A673 (cell line): ENCODE data around the gene PML.

Experiments used
- CTCF ChIP-seq: fragments of 300-800, 200-600 bp; sonication (generic); conservative IDR thresholded peaks from 2 replicates; pipeline ENCODE4 v1.5.1; 2017; ENCODE audit warnings: low read depth, mild to moderate bottlenecking, antibody characterized with exemption, low read length, moderate library complexity, mixed read lengths
- EZH2 ChIP-seq: fragments of 200-600 bp; sonication (generic); IDR thresholded peaks from 2 replicates; pipeline ENCODE4 v1.6.1; 2017; ENCODE audit warnings: borderline replicate concordance, low read depth, mild to moderate bottlenecking, mixed read lengths, antibody characterized with exemption, low read length; ENCODE audit not compliant: poor library complexity, severe bottlenecking

GRCh38 chr15:73972984-73973682 lies 21.4 kb upstream of the PML start:
- TF ChIP-seq CTCF (peak; percentile 92), EZH2 (no peak)
